Stimulated activated naive CD8-positive, alpha-beta T cell treated with anti-CD3 and anti-CD28 coated beads, Interleukin-15, amount 100 ng/mL, for 72 hours (primary cell): ENCODE results near the gene CORO2B.

Experiments
- ATAC-seq: fragments of 150-1000 bp; cut with Tn5 transposase; 2 replicates; pipeline ENCODE4 v1.10.0; 2021; ENCODE audit warnings: mild to moderate bottlenecking, moderate library complexity
- DNase-seq, 2 donors: peaks; one replicate each; pipeline ENCODE4 v3.0.0; 2021 to 2022
- H3K27ac Mint-ChIP-seq, 2 donors: one replicate each; pipeline ENCODE4 v1.8.0; 2022; ENCODE audit warnings: mild to moderate bottlenecking in 2 of 2, mixed read lengths in 2 of 2, moderate library complexity in 2 of 2
- H3K27me3 Mint-ChIP-seq: one replicate; pipeline ENCODE4 v1.8.0; 2022; ENCODE audit warnings: mixed read lengths
- H3K4me1 Mint-ChIP-seq: one replicate; pipeline ENCODE4 v1.8.0; 2022; ENCODE audit warnings: mild to moderate bottlenecking, mixed read lengths
- H3K4me3 Mint-ChIP-seq, 2 donors: one replicate each; pipeline ENCODE4 v1.8.0; 2022; ENCODE audit warnings: mild to moderate bottlenecking in 2 of 2, mixed read lengths in 2 of 2, moderate library complexity in 1 of 2
- H3K9me3 Mint-ChIP-seq, 2 donors: one replicate each; pipeline ENCODE4 v1.8.0; 2022; ENCODE audit warnings: mixed read lengths in 2 of 2

Gene CORO2B

DNA sequence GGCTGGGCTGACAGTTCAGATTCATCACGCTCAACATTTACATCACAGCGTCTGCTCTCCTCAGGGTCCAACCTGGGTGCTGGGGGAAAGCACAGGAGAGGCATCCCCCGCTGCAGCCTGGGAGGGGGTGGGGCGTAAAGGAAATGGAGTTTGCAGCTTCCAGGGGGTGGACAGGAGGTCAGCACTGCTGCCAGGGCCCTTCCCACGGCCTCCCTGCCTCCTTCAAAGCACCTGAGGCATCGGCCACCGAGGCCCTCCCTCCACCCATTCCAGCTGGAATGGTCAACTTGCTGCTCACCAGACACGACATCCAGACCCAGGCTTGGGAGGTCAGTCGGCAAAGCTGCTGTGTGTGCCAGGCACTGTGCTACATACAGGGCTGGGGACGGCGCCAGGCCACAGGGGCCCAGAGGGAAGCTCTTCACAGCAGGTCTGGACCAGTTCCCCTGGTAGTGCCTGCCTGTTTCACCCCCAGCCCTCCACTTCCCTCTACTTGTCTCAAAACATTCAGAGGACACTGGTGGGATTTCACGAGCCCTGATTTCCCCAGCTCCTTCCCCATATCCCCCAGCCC, 121.2 kb downstream of the CORO2B start:
- DNase-seq, result no peak
- no peak overlapping the region for H3K4me3 Mint-ChIP-seq
- peaks cover 21% of the 10 kb centered on the region for H3K27me3 Mint-ChIP-seq
- H3K4me1 Mint-ChIP-seq, result peaks cover 7% of the 10 kb centered on the region
- no peak for ATAC-seq
- no peak overlapping the region for H3K27ac Mint-ChIP-seq
- H3K9me3 Mint-ChIP-seq, result no peaks in the 10 kb centered on the region

DNA sequence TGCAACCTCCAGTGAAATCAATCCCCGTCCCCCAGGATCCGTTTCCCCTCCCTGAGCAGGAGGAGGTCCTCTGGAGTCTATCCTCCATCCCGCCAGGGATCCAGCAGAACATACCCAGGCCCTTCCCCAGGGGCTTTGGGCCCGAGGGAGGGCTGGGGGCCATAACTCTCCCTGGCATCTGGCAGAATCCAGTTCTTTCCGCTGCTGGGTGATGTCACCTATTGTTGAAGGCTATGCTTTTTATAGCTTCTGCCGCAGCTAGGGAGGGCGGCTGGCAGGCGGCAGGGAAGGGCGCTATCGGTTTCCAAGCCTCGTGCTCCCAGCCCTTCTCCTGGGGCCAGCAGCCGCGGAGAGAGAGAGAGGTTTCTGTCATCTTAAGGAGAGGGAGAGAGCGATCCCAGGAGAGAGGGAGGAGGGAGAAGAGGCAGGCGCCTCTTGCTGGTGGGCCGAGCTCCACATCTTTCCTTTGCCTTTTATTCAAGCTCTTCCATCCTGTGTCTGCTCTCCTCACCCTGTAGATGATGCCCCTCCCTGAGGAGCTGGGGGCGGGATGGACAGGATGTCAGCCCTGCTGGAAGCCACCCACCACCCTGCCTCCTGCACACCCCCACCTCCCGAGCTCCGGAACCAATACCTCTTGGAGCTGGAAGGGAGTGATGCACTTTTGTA, 121.8 kb downstream of the CORO2B start:
- no peak overlapping the region for H3K4me3 Mint-ChIP-seq
- H3K9me3 Mint-ChIP-seq, result no peaks in the 10 kb centered on the region
- H3K27me3 Mint-ChIP-seq, result peaks cover 21% of the 10 kb centered on the region
- ATAC-seq (no peak), DNase-seq (no peak)
- no peak overlapping the region for H3K27ac Mint-ChIP-seq
- H3K4me1 Mint-ChIP-seq, result peaks cover 7% of the 10 kb centered on the region

DNA sequence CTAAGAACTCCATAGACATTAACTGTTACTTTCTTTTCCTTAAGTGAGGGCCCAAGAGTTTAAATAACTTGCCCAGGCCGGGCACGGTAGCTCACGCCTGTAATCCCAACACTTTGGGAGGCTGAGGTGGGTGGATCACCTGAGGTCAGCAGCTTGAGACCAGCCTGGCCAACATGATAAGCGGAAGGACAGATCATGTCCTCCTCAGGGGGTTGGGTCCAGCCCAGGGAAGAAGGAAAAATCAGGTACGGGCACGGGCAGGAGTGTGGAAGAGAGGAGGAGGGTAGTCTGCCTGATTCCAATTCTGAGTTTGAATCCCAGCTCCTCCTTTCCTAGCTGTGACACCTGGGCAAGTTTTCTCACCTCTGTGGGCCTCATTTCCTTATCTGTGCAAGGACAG, 123.1 kb downstream of the CORO2B start:
- no peak for ATAC-seq
- Mint-ChIP-seq H3K9me3 (no peaks in the 10 kb centered on the region), H3K4me3 (no peak overlapping the region), H3K4me1 (peaks cover 7% of the 10 kb centered on the region), H3K27ac (no peak overlapping the region), H3K27me3 (peaks cover 34% of the 10 kb centered on the region)
- no peak for DNase-seq

DNA sequence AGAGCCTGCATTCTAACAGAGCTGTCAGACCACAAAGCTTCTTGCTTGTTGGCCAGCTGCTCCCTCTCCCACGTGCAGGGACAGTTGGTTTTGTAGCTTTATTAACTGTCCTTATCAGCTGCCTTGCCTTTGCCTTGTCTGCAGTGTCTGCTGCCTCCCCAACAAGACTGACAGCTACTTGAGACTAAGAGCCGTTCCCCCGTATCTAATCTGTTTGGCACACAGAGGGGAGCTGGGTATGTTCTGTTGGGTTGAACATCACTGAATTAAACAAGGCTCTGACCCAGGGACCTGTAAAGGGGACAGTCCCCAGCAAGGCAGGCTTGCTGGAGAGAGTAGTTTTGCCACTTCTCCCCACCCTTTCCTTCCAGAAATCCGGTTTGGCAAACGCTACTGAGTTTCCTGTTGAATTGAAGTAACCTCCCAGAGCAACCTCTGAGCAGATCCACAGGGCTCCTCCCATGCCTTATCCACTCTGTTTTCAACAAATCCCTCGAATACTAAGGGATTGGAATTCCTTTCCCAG, 125.8 kb downstream of the CORO2B start:
- peak overlapping the region in 1 of 2 donors; percentile 10 for H3K27ac Mint-ChIP-seq
- peaks cover 7% of the 10 kb centered on the region for H3K4me1 Mint-ChIP-seq
- no peak overlapping the region for H3K4me3 Mint-ChIP-seq
- peaks cover 28% of the 10 kb centered on the region for H3K27me3 Mint-ChIP-seq
- no peak for DNase-seq
- ATAC-seq, result no peak
- no peaks in the 10 kb centered on the region for H3K9me3 Mint-ChIP-seq

DNA sequence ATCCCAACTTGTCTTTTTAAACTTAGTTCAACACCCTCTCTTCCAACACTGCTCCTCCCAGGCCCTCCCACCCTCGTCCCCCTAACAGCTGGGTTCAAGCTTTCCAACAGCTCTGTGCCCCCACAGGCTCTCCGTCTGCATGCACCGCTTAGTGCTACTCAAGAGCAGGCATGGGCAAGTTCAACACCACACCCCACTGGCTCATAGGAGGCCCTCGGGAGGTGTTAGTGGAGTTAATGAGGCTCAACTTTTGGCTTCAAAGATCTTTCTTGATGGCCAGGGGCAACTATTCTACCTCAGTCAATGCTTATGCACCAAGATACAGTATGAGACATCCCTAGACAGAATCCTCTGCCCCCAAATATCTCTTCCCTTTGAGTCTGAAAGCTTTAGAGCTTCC, 127.5 kb downstream of the CORO2B start:
- Mint-ChIP-seq H3K27ac (peak overlapping the region in 1 of 2 donors; percentile 49), H3K4me3 (no peak overlapping the region)

DNA sequence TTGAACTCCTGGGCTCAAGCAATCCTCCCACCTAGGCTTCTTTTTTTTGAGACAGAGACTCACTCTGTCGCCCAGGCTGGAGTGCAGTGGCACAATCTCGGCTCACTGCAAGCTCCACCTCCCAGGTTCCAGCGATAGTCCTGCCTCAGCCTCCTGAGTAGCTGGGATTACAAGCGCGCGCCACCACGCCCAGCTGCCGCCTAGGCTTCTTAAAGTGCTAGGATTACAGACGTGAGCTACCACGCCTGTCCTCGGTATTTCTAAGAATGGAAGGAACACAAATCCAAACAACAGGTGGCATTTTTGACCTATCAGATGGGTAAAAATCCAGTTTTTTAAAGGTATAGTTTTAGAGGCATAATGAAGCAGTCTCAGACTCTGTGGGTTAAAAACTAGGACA, 128.1 kb downstream of the CORO2B start:
- H3K27me3 Mint-ChIP-seq, result peaks cover 23% of the 10 kb centered on the region

More for the DNA sequence above, 127.5 kb downstream of the CORO2B start:
- Mint-ChIP-seq H3K9me3 (no peaks in the 10 kb centered on the region), H3K27me3 (peaks cover 16% of the 10 kb centered on the region), H3K4me1 (no peaks in the 10 kb centered on the region)
- ATAC-seq (no peak), DNase-seq (no peak)

DNA sequence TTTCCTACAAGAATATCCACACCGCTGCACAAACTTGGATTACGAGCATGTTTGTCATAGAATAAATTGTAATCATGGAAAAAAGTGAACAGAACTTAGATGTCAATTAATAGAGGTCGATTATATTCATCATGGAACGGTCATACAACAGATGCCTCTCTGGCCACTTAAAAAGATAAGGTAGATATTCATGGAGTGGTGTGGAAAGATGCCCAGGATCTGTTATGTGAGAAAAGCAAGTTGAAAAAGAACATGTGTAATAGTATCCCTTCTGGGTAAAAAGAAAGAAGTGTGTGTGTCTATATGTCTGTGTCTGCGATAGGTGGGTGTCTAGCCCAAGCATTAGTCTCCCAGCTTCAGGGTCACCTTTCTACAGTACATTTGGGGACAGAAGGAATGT, 128.6 kb downstream of the CORO2B start:
- no peak for DNase-seq

More for the DNA sequence above, 128.1 kb downstream of the CORO2B start:
- Mint-ChIP-seq H3K4me1 (no peaks in the 10 kb centered on the region), H3K4me3 (no peak overlapping the region), H3K27ac (no peak overlapping the region), H3K9me3 (no peaks in the 10 kb centered on the region)
- DNase-seq (no peak), ATAC-seq (no peak)

DNA sequence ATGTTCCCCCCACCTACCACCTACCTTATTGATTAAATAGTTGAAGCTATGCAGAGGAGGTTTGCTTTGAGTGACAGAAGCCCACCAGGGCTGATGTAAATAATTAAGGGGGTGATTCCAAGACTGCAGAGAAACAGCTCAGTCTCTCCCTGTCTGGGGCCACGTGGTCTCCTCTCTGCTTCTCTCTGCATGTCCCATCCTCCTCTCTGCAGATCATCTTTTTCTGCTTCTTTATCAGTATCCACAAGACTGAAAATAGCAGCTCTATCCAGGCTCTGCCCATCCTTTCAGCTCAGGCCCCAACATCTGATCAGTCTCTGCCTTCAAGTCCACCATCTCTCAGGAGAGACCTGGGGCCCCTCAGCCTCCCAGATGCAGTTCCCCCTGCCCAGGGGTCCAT, 131.1 kb downstream of the CORO2B start:
- Mint-ChIP-seq H3K27ac (no peak overlapping the region), H3K4me1 (no peaks in the 10 kb centered on the region), H3K9me3 (no peaks in the 10 kb centered on the region), H3K4me3 (no peak overlapping the region), H3K27me3 (peaks cover 25% of the 10 kb centered on the region)
- ATAC-seq (no peak), DNase-seq (no peak)

More for the DNA sequence above, 128.6 kb downstream of the CORO2B start:
- Mint-ChIP-seq H3K4me1 (no peaks in the 10 kb centered on the region), H3K9me3 (no peaks in the 10 kb centered on the region), H3K4me3 (no peak overlapping the region), H3K27me3 (peaks cover 25% of the 10 kb centered on the region), H3K27ac (no peak overlapping the region)
- no peak for ATAC-seq

DNA sequence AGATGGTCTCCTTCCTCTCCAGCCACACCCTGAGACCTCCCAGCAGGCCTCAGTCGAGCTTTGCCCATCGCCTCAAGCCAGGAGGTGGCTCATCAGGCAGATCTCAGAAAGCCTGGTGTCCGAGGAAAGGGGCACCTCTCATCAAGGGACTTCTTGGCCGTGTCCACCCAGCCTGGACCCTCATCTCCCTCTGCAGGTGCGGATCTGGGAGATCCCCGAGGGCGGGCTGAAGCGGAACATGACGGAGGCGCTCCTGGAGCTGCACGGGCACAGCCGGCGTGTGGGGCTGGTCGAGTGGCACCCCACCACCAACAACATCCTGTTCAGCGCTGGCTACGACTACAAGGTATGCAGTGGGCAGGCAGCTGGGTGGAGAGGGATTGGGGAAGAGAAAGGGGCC, 131.7 kb downstream of the CORO2B start:
- no peaks in the 10 kb centered on the region for H3K4me1 Mint-ChIP-seq
- ATAC-seq (no peak), DNase-seq (no peak)
- no peak overlapping the region for H3K27ac Mint-ChIP-seq
- H3K4me3 Mint-ChIP-seq, result no peak overlapping the region
- peaks cover 25% of the 10 kb centered on the region for H3K27me3 Mint-ChIP-seq
- H3K9me3 Mint-ChIP-seq, result no peaks in the 10 kb centered on the region

DNA sequence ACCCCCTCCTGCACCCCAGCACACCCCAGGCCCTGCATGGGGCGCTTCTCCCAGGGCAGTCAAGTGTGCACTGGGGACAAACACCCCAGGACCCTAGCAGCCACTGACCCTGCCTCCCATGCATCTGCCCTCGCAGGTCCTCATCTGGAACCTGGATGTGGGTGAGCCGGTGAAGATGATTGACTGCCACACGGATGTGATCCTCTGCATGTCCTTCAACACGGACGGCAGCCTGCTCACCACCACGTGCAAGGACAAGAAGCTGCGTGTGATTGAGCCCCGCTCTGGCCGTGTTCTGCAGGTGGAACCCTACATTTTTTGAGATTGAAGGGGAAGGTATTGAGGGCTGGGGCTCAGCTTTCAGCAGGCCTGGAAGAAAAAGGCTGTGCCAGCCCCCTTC, 132.6 kb downstream of the CORO2B start:
- ATAC-seq (no peak), DNase-seq (no peak)
- Mint-ChIP-seq H3K9me3 (no peaks in the 10 kb centered on the region), H3K4me1 (no peaks in the 10 kb centered on the region), H3K27me3 (peaks cover 25% of the 10 kb centered on the region), H3K27ac (no peak overlapping the region), H3K4me3 (no peak overlapping the region)

DNA sequence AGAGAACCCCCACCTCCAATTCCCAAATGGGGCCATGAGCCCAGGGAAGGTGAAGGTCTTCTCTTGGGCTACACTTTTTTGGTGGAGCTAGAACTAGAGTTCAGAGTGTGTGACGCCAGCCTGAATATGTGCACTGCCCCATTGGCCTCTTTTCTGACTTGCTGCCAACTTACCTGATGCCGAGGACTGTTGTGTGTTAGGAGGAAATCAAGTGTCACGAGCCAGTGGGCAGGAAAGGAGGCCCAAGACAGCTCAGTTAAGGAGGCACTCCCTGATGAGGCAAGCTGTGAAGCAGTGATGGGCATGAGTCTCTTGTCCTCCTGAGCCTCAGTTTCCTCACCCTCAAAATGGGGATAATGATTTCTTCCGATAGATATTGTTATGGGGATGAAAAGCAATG, 134.1 kb downstream of the CORO2B start:
- Mint-ChIP-seq H3K27ac (no peak overlapping the region), H3K27me3 (peaks cover 29% of the 10 kb centered on the region), H3K4me1 (no peaks in the 10 kb centered on the region), H3K9me3 (no peaks in the 10 kb centered on the region), H3K4me3 (no peak overlapping the region)
- ATAC-seq (no peak), DNase-seq (no peak)

DNA sequence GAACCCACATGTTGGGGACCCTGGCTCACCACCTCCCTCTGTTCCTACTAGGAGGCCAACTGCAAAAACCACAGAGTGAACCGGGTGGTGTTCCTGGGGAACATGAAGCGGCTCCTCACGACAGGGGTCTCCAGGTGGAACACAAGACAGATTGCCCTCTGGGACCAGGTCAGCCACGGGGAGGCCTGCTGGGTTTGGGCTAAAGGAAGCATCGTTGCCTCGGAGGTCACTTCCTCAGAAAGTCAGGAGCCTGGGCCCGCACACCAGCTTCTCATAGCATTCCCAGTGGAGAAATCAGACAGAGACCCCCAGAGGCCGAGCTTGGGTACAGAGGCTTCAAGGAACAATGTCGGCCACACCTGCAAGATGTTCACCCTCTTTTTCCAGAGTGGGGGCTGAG, 135.1 kb downstream of the CORO2B start:
- peaks cover 29% of the 10 kb centered on the region for H3K27me3 Mint-ChIP-seq
- H3K4me1 Mint-ChIP-seq, result no peaks in the 10 kb centered on the region
- H3K9me3 Mint-ChIP-seq, result no peaks in the 10 kb centered on the region
- ATAC-seq (no peak), DNase-seq (no peak)
- H3K4me3 Mint-ChIP-seq, result no peak overlapping the region
- no peak overlapping the region for H3K27ac Mint-ChIP-seq

DNA sequence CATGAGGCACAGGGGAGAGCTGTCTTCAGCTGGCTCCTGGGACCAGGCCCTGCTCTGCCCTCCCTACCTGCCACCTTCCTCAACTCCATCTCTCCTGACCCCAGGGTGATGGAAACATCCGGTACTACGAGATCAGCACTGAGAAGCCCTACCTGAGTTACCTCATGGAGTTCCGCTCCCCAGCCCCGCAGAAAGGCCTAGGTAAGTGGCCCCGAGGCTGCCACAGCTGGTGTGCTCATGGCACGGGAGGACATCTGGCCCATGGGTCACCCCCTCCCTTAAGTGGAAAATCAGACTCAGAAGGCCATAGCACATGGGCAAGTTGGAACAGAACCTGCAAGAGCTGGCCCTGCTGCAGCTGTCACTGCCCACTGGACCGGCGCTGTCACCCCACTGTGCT, 136.3 kb downstream of the CORO2B start:
- H3K4me3 Mint-ChIP-seq, result no peak overlapping the region
- peaks cover 29% of the 10 kb centered on the region for H3K27me3 Mint-ChIP-seq
- ATAC-seq (no peak), DNase-seq (no peak)
- H3K9me3 Mint-ChIP-seq, result no peaks in the 10 kb centered on the region
- no peak overlapping the region for H3K27ac Mint-ChIP-seq
- H3K4me1 Mint-ChIP-seq, result no peaks in the 10 kb centered on the region

DNA sequence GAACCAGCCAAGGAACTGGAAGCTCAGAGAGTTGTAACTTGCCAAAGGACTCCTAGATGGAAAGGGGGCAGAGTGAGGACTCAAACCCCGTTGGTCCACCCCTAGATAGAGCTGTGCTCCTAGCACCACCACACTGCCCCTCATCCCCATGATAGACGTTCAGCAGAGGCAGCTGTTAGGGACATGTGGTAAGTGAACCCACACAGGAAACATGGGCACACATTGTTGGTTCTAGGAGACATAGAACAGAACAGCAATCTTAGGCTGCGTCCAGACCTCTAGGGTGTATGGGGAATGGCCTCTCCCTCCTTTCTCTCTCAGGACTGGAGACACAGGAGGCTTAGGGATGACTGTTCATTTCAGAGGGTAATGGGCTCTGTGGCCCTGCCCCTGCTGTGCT, 139.2 kb downstream of the CORO2B start:
- Mint-ChIP-seq H3K9me3 (no peaks in the 10 kb centered on the region), H3K27ac (no peak overlapping the region), H3K27me3 (peaks cover 29% of the 10 kb centered on the region), H3K4me1 (no peaks in the 10 kb centered on the region), H3K4me3 (no peak overlapping the region)
- DNase-seq (no peak), ATAC-seq (no peak)

DNA sequence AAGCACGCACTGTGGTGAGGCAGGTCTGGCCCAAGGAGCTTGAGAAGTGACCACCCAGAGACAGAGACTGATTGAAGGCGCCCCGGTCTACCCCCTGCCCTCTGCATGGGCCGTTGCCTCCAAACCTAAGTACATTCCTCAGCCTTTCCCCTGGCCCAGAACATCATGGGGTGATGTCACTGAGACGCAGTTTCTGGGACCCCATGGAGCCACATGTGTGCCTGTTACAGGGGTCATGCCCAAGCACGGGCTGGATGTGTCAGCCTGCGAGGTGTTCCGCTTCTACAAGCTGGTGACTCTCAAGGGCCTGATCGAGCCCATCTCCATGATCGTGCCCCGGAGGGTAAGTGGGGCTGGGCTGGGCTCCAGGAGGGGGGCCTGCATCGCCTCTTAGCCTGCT, 139.7 kb downstream of the CORO2B start:
- H3K4me1 Mint-ChIP-seq, result no peaks in the 10 kb centered on the region
- ATAC-seq, result no peak

DNA sequence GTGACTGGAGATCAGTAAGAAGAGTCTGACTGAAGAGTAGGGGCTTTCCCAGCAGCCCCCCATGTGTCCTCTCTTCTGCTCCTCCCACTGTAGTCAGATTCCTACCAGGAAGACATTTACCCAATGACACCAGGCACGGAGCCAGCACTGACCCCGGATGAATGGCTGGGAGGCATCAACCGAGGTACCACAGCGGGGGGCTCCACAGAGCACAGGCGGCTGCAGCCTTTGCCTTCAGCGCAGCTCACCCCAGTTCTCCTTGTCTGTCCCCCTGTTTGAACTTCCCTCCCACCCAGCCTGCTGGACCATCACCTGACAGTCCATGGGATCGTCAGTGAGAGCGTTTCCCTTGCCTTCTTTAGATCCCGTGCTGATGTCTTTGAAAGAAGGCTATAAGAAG, 140.3 kb downstream of the CORO2B start:
- Mint-ChIP-seq H3K27me3 (peaks cover 29% of the 10 kb centered on the region), H3K9me3 (no peaks in the 10 kb centered on the region), H3K4me1 (no peaks in the 10 kb centered on the region), H3K27ac (peak overlapping the region in 1 of 2 donors; percentile 37), H3K4me3 (no peak overlapping the region)
- ATAC-seq (no peak), DNase-seq (no peak)

More for the DNA sequence above, 139.7 kb downstream of the CORO2B start:
- no peak overlapping the region for H3K27ac Mint-ChIP-seq
- no peak overlapping the region for H3K4me3 Mint-ChIP-seq
- no peaks in the 10 kb centered on the region for H3K9me3 Mint-ChIP-seq
- DNase-seq, result no peak
- peaks cover 29% of the 10 kb centered on the region for H3K27me3 Mint-ChIP-seq

DNA sequence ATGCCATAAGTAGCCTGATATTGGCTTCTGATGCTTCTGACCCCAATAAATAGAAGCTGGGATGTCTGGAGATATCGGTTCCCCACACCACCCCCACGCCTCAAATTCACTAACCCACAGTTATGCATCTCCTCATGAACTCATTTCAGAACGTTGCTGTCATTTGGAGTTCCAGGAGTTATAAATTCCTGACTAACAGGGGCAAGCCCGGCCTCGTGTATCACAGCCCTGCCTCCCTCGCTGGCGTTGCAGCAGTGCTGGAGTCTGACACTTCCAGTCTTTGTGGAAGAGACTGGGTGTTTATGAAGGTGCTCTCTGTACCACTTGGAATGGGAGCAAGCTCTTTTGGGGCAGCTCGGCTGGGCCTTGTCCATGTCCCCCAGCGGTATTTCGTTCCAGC, 140.9 kb downstream of the CORO2B start:
- no peak overlapping the region for H3K27ac Mint-ChIP-seq
- H3K4me3 Mint-ChIP-seq, result no peak overlapping the region
- no peaks in the 10 kb centered on the region for H3K4me1 Mint-ChIP-seq
- peaks cover 29% of the 10 kb centered on the region for H3K27me3 Mint-ChIP-seq
- ATAC-seq (no peak), DNase-seq (no peak)
- no peaks in the 10 kb centered on the region for H3K9me3 Mint-ChIP-seq
